B cell (primary cell): ENCODE data around the gene NETO2. TPM values are rescaled to one million over a fixed set of nuclear protein-coding genes. Genes with fewer than 3 reads are reported as not detected.

Experiments used
- ATAC-seq: fragments of 200-7000 bp; cut with Tn5 transposase; one replicate; pipeline ENCODE4 v1.10.0; 2021; ENCODE audit warnings: low read depth, mild to moderate bottlenecking, moderate number of reproducible peaks, moderate library complexity
- CTCF ChIA-PET: fragments of 350-600 bp; sonication (Branson Sonifier 250); formaldehyde crosslinking; loops from one replicate; lab custom pipeline; 2021; ENCODE audit warnings: antibody characterized with exemption, inconsistent platforms; lab: Charles Lee
- POLR2A ChIA-PET: fragments of 350-600 bp; sonication (Branson Sonifier 250); formaldehyde crosslinking; loops from one replicate; lab custom pipeline; 2021; ENCODE audit warnings: antibody characterized with exemption; lab: Charles Lee
- DNase-seq: peaks from one replicate; pipeline ENCODE4 v3.0.0; 2013
- H2AFZ ChIP-seq: 2 replicates; pipeline ENCODE4 v1.6.1; 2012; ENCODE audit warnings: mild to moderate bottlenecking, low read depth, low read length; ENCODE audit not compliant: insufficient read depth, poor library complexity, severe bottlenecking
- H3K27ac ChIP-seq, 2 donors: 1 replicate in 1 of 2; 2 replicates in 1 of 2; pipeline ENCODE4 v1.5.1; 2012 to 2013; ENCODE audit warnings: low read length in 2 of 2, mild to moderate bottlenecking in 2 of 2, moderate library complexity in 1 of 2
- H3K27me3 ChIP-seq, 4 experiments: fragments of 200-600 bp in 1 of 4; sonication (generic) in 1 of 4; replicated peaks in 1 of 4; 1 replicate in 2 of 4; 2 replicates in 2 of 4; pipeline versions ENCODE4 v1.6.1 to v1.7.0; 2013 to 2016; ENCODE audit warnings: low read length in 3 of 4, mild to moderate bottlenecking in 2 of 4, mixed read lengths in 1 of 4, moderate library complexity in 1 of 4; ENCODE audit not compliant: insufficient read depth in 4 of 4, control insufficient read depth in 3 of 4; ENCODE audit errors: control extremely low read depth in 1 of 4
- H3K36me3 ChIP-seq, 2 experiments: replicated peaks in 1 of 2; 1 replicate in 1 of 2; 2 replicates in 1 of 2; pipeline versions ENCODE4 v1.6.1 to v1.7.1; 2013; ENCODE audit warnings: low read length in 1 of 2; ENCODE audit not compliant: insufficient read depth in 2 of 2, control insufficient read depth in 1 of 2; ENCODE audit errors: control extremely low read depth in 1 of 2, extremely low read depth in 1 of 2
- H3K4me1 ChIP-seq, 2 donors: fragments of 200-600 bp in 1 of 2; sonication (generic) in 1 of 2; 1 replicate in 1 of 2; 2 replicates in 1 of 2; pipeline versions ENCODE4 v1.5.1 to v1.6.1; 2013 to 2017; ENCODE audit warnings: low read length in 2 of 2; ENCODE audit not compliant: control insufficient read depth in 2 of 2, insufficient read depth in 2 of 2
- H3K4me2 ChIP-seq: replicated peaks from 2 replicates; pipeline ENCODE3; 2012; ENCODE audit warnings: mild to moderate bottlenecking, low read depth, low read length; ENCODE audit not compliant: poor library complexity, severe bottlenecking
- H3K4me3 ChIP-seq, 5 experiments: fragments of 200-600 bp in 1 of 5; sonication (generic) in 1 of 5; 1 replicate in 3 of 5; 2 replicates in 2 of 5; pipeline versions ENCODE4 v1.5.1 to v1.7.0; 2011 to 2016; ENCODE audit warnings: low read length in 4 of 5, mild to moderate bottlenecking in 4 of 5, low read depth in 2 of 5, control low read depth in 1 of 5, moderate library complexity in 1 of 5; ENCODE audit not compliant: insufficient read depth in 1 of 5; ENCODE audit errors: control extremely low read depth in 1 of 5, extremely low read depth in 1 of 5
- H3K79me2 ChIP-seq: fragments of 200-600 bp; sonication (generic); one replicate; pipeline ENCODE4 v1.6.0; 2016; ENCODE audit warnings: low read length; ENCODE audit not compliant: control insufficient read depth, insufficient read depth
- H3K9ac ChIP-seq: fragments of 200-600 bp; sonication (generic); 2 replicates; pipeline ENCODE4 v1.6.1; 2017; ENCODE audit warnings: mild to moderate bottlenecking, low read length, moderate library complexity
- H3K9me3 ChIP-seq, 3 donors: one replicate each; pipeline versions ENCODE4 v1.6.1 to v1.7.1; 2013; ENCODE audit warnings: low read length in 2 of 3; ENCODE audit not compliant: control insufficient read depth in 2 of 3, insufficient read depth in 1 of 3; ENCODE audit errors: control extremely low read depth in 1 of 3
- H4K20me1 ChIP-seq: 2 replicates; pipeline ENCODE4 v1.6.0; 2012; ENCODE audit warnings: mild to moderate bottlenecking, low read length; ENCODE audit not compliant: insufficient read depth, control insufficient read depth, poor library complexity, severe bottlenecking
- H3K27ac Mint-ChIP-seq: one replicate; pipeline ENCODE4 v1.8.0; 2021; ENCODE audit warnings: mixed read lengths
- H3K27me3 Mint-ChIP-seq: one replicate; pipeline ENCODE4 v1.8.0; 2021; ENCODE audit warnings: mixed read lengths
- H3K4me1 Mint-ChIP-seq: one replicate; pipeline ENCODE4 v1.8.0; 2021; ENCODE audit warnings: mixed read lengths
- H3K4me3 Mint-ChIP-seq: one replicate; pipeline ENCODE4 v1.8.0; 2021; ENCODE audit warnings: mixed read lengths
- H3K9me3 Mint-ChIP-seq: one replicate; pipeline ENCODE4 v1.8.0; 2022; ENCODE audit warnings: mixed read lengths; ENCODE audit not compliant: insufficient read depth
- CTCF ChIP-seq: fragments of 200-600 bp; IDR thresholded peaks from one replicate; pipeline ENCODE4 v1.8.0; 2022; ENCODE audit warnings: antibody characterized with exemption, mild to moderate bottlenecking
- EZH2 ChIP-seq: IDR thresholded peaks from 2 replicates; pipeline ENCODE4 v1.6.1; 2012; ENCODE audit warnings: borderline replicate concordance, low read depth, mild to moderate bottlenecking, moderate library complexity, low read length; ENCODE audit not compliant: insufficient read depth, poor library complexity, severe bottlenecking
- WGBS: methylation state at CpG from one replicate; pipeline ENCODE4 v1.1.5; 2013; ENCODE audit warnings: missing lambda C conversion rate; ENCODE audit not compliant: insufficient coverage; 5-methylcytosine and 5-hydroxymethylcytosine counted together
- intact Hi-C: fragments of 100-400 bp; cut with micrococcal nuclease; formaldehyde crosslinking; loops from one replicate; pipeline ENCODE4 v1.10.0; 2022
- polyA plus RNA-seq: library from polyadenylated mRNA; depleted of rRNA; stranded (reverse); fragments of >200 nt; gene quantifications from 2 replicates; pipeline ENCODE4 v1.2.3, GENCODE V29; 2012
- total RNA-seq, 2 donors: library from RNA; stranded (reverse); fragments of 120-200 nt in 1 of 2; gene quantifications; 1 replicate in 1 of 2; 2 replicates in 1 of 2; pipeline versions ENCODE4 v1.2.3 to v1.2.4, GENCODE V29; 2013 to 2022

NETO2 gene
- total and polyA plus RNA-seq, 2 donors (not counting 1 experiment from before 2014, with no cell fraction given), result 1.9 to 4.2 TPM

DNA sequence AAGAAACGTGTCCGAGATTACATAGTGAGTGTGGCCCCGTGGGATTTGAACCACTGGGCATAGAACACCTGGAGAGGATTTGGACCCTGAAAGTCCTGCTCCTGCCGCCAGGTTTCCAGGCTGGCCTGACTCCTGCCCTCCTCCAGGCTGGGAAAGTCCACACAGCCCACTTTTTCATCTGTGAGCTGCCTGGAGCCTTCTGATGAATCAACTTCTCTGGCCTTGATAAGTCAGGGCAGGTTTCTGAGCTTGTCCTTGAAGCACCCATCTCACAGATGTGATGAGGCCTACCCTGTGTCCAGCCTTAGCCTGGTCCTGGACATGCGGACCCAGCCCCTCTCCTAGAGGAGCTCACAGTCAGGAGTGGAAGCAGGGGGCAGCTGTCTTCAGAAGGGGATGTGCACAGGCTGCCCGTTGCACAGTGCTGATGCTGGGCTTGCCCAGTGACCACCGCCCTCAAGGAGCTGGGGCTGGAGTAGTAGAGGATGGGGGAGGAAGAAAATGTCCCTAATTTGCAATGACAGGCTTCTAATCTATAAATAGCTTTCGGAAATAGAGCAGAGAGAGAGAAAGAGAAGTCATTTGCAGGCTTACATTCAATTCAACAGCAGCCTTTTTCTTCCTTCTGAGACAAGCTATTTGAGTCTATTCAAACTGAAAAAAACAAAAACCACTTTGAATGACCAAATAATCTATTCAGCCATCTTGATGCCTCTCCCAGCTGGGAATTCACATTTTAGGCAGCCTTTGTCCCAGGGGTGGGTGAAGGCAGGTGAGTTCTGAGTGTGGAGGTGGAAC, 96.8 kb downstream of the NETO2 start:
- H3K4me2 ChIP-seq, result peak overlapping the region; percentile 17
- TF ChIP-seq CTCF, result no peak
- no peak for TF ChIP-seq EZH2
- no peaks in the 10 kb centered on the region for H3K27me3 ChIP-seq
- Mint-ChIP-seq H3K27ac (peak overlapping the region; percentile 32), H3K4me3 (peak overlapping the region; percentile 13), H3K27me3 (no peaks in the 10 kb centered on the region), H3K9me3 (no peaks in the 10 kb centered on the region), H3K4me1 (peaks cover 35% of the 10 kb centered on the region)
- ChIA-PET POLR2A (no interaction called here), CTCF (interaction anchor here (1.3 to 3.4 kb wide), 3 partner anchors 9 to 1118 kb away, joined by 4 to 16 read pairs (median 7); no protein-coding TSS in a partner anchor)
- H3K9me3 ChIP-seq, result no peaks in the 10 kb centered on the region
- H3K79me2 ChIP-seq, result no peaks in the 10 kb centered on the region
- no peaks in the 10 kb centered on the region for H3K36me3 ChIP-seq
- intact Hi-C loops, result no loop called here
- H3K27ac ChIP-seq, result no peak overlapping the region
- ATAC-seq (no peak), DNase-seq (no peak)
- H3K9ac ChIP-seq, result no peak overlapping the region
- no peak overlapping the region for H3K4me3 ChIP-seq
- peaks cover 9 to 34% of the 10 kb centered on the region in 2 donors for H3K4me1 ChIP-seq
- 94% methylated on average over 5 of the region's 8 CpGs for WGBS
- H4K20me1 ChIP-seq, result no peaks in the 10 kb centered on the region
- H2AFZ ChIP-seq, result peak overlapping the region; percentile 27

DNA sequence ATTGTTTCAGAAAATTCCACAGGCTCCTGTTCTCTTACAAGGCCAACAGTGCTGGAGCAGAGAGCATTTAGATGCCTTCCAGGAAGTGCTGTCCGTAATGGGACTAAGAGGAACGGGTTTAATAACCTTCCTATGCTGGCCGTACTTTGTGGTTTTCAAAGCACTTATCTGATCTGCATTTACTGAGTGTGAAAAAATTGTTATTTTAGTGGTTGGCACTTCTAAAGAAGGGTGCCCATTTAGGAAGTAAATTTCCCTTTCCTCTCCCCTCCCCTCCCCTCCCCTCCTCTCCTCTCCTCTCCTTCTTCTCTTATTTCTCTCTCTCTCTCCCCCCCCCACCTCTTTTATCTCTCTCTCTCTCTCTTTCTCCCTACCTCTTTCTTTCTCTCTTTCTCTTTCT, 98.3 kb downstream of the NETO2 start:
- H3K9me3 Mint-ChIP-seq, result no peaks in the 10 kb centered on the region
- ChIA-PET CTCF (interaction anchor here (1.7 to 3.4 kb wide), 2 partner anchors 7 to 191 kb away, joined by 7 to 16 read pairs; no protein-coding TSS in a partner anchor), POLR2A (no interaction called here)
- no peaks in the 10 kb centered on the region for H3K79me2 ChIP-seq
- H3K4me3 Mint-ChIP-seq, result no peak overlapping the region
- TF ChIP-seq CTCF (no peak), EZH2 (no peak)
- peak overlapping the region; percentile 7 for H3K4me2 ChIP-seq
- ATAC-seq, result no peak
- H3K27ac Mint-ChIP-seq, result no peak overlapping the region
- 0% methylated on average over 2 of the region's 3 CpGs for WGBS
- no peak for DNase-seq
- H3K4me3 ChIP-seq, result no peak overlapping the region
- peaks cover 9 to 36% of the 10 kb centered on the region in 2 donors for H3K4me1 ChIP-seq
- H4K20me1 ChIP-seq, result no peaks in the 10 kb centered on the region
- no peaks in the 10 kb centered on the region for H3K27me3 ChIP-seq
- H3K9ac ChIP-seq, result no peak overlapping the region
- H3K4me1 Mint-ChIP-seq, result peaks cover 37% of the 10 kb centered on the region
- H3K27ac ChIP-seq, result no peak overlapping the region
- intact Hi-C loops, result no loop called here
- no peaks in the 10 kb centered on the region for H3K36me3 ChIP-seq
- no peaks in the 10 kb centered on the region for H3K27me3 Mint-ChIP-seq
- H2AFZ ChIP-seq, result peak overlapping the region; percentile 31
- no peaks in the 10 kb centered on the region for H3K9me3 ChIP-seq
